Dermis blood vessel endothelial cell (primary cell): Measurements from ENCODE around the gene CNOT3. TPM values are rescaled to one million over a fixed set of nuclear protein-coding genes. Genes with fewer than 3 reads are reported as not detected.
A peak's percentile ranks its signal among the peaks of the same experiment; 100 is the strongest.
"Not testable (repeated sequence)": the region's sequence is repeated elsewhere in the genome, so short reads cannot be mapped to it uniquely, and the experiment has no call there.

Experiments used
- DNase-seq: peaks from one replicate; pipeline ENCODE4 v3.0.0; 2010
- total RNA-seq: library from RNA; depleted of rRNA; stranded (reverse); fragments of >200 nt; gene quantifications from 2 replicates; pipeline ENCODE4 v1.2.3, GENCODE V29; 2014

CNOT3 gene
- total RNA-seq, 1 donor from 2014 or later = 13.3 TPM

DNA sequence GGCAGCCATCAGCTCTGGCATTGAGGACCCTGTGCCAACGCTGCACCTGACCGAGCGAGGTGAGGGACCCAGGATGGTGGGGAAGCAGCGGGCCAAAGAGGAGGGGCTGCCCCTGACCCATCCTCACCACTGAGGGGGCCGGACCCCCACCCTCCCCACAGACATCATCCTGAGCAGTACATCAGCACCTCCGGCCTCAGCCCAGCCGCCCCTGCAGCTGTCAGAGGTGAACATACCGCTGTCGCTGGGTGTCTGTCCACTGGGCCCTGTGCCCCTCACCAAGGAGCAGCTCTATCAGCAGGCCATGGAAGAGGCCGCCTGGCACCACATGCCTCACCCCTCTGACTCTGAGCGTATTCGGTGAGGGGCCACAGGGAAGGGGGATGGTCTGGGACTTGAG, 14.7 kb downstream of the CNOT3 start:
- no peak for DNase-seq

- no peak for DNase-seq
These were observed 15.4 kb downstream of the CNOT3 start for GRCh38 chr19:54152878-54153524.

GRCh38 chr19:54153731-54154326, 16.3 kb downstream of the CNOT3 start:
- DNase-seq = no peak

GRCh38 chr19:54154603-54155345, 17.2 kb downstream of the CNOT3 start:
- peak; percentile 30 for DNase-seq

DNA sequence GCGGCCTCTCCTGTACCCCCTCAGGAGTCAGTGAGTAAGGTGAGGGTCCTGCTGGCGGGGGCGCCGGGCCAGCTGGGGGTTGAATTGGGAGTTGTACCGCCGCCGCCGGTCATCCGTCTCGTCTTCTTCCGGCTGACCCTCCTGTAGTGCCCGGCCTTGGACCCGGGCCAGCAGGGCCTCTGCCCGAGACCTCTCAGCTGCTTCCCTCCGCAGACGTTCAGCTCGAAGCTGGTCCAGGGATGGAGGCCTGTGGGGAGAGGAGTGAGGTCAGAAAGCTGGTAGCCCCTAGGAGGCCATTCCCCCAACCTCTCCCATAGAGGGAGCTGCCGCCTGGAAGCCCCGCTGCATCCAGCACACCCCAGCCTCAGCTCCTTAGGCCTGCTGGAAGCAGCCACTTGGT, 18.1 kb downstream of the CNOT3 start:
- peak; percentile 26 for DNase-seq

- DNase-seq = no peak
These were observed 18.9 kb downstream of the CNOT3 start for GRCh38 chr19:54156490-54156889.

DNA sequence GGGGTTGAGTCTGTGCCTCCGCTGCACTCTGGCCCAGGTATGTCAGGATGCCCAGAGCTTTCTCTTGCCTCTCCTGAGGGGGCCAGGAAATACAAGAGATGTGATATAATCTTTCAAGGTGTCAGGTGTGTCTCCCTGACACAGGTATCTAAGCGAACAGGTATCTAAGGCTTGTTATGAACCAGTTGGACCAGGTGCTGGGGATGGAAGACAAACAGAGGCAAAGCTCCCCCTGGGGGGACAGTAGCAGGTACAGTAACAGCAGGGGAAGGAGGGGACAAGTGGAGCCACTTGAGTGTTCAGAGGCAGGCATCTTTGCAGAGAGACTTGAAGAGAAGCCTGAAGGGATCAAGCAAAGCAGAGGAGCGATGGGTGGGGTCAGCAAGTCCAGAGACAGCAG, 19.4 kb downstream of the CNOT3 start:
- DNase-seq = no peak

DNA sequence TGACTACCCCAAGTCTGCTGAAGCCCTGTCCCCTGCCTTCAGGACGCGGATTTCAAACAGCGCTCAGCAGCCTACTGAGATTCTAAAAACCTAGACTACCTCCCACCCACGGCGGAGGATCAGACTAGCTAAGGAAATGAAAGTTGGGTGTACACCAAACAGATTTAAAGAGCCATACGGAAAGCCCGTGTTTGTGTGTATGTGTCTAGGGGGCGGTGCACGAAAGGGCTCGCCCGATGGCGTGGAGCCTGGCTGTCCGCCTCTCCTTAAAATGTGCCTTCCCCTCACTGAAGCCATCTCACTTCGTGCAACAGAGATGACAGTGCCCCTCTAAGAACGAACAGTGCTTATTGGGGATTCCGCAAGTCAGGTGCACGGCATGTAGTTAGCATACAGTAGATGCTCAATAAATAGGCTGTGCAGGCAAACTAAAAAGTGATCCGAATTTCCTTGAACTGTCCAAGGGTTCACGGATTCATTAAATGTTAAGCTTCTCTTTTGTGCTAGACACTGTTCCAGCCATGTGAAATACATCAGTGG, 21.3 kb downstream of the CNOT3 start:
- DNase-seq = no peak

DNA sequence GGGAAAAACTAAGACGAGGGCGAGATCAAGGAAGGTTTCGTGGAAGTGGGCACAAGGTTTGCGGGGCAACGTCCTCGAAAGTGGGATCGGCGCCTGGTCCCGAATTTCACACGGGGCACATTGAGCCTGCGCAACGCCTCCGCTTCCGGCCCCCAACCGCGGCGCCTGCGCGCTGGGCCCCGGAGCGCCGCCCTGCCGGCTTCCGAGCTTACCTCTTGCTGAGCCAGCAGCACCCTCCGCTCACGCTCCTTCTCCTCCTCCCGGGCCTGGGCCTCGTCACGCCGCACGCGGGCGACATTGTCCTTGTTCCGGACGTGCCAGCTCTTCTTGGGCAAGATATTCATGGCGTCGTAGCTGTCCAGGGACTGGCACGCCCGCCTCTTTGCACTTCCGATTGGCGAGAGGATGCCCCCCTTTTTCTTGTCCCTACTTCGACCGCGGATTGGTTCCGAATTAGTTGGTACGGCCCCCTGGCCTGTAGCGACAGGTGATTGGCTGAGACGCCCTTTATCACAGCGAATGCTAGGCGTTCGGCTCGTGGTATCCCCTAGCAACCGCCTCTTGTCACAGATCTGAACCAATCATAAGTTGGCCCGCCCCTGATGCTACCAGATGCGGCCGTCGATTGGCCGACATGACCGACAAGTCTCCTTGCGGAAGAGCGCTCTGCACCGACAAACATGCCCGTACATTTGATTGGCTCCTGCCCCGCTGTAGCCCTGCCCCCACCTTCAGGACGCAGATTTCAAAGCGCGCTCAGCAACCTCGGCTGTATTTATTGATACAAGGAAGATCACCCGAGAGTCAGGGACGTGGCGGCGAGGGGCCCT, 22.0 kb downstream of the CNOT3 start, which contains the start of gene LENG1:
TSS of gene LENG1 (minus strand) at position 370 of the 830 bp plus-strand sequence. CDS start at position 344, 26 bp downstream.
- DNase-seq = peak; percentile 100

DNA sequence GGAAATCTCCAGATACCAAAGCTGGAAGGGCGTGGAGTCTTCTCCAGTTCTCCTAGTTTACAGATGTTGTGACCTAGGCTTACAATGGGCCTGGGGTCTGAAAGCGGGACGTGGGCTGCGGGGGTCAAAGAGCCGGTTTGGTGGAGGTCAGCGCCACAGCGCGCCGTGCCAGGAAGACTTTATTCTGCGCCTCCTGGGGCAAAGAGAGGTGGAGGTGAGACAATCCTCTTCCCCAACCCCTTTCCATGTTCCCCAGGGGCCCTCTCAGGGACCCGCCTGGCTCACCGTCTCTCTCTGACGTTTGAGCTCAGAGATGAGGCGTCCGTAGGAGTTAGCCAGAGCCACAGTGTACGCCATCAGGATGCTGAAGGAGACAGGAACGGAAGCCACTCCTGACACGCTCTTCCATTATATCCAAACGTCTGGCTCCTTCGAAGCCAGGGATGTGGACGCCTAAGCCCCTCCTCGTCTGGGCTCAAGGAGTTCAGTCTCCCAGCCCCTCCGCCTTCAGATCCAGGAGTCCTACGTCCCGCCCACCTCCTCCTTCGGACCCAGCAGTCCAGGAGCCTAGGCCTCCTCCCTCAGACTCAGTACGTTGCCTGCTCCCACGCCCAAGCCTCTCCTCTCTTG, 22.7 kb downstream of the CNOT3 start:
- peak; percentile 43 for DNase-seq

- no peak for DNase-seq
These were observed 23.3 kb downstream of the CNOT3 start for GRCh38 chr19:54160854-54161253.

DNA sequence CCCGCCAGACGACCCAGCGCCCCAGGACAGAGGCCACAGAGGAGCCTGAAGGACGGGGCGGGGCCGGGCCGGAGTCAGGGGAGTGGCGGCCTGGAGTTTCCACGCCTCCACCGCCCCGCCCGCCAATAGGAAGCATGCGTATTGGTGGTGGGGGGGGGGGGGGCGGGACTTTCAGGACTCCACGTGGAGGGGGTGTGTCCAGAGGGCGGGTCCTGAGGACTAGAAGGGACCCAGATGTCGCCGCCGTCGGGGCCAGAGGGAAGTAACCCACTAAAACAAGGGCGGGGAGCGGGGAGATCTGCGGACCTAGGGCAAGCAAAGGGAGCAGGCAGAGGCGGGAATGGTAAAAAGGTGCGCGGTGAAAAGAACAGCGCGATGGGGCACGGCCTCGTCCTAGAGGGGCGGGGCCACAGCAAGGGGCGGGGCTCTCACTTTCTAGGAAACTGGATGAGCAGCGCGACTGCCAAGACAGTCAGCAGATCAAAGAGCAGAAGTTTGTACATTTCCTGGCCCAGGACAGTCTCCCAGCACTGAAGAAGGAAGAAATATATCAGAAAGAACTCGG, 24.8 kb downstream of the CNOT3 start:
- DNase-seq = peak; percentile 81

GRCh38 chr19:54162884-54163283, 25.3 kb downstream of the CNOT3 start:
- no peak for DNase-seq

DNA sequence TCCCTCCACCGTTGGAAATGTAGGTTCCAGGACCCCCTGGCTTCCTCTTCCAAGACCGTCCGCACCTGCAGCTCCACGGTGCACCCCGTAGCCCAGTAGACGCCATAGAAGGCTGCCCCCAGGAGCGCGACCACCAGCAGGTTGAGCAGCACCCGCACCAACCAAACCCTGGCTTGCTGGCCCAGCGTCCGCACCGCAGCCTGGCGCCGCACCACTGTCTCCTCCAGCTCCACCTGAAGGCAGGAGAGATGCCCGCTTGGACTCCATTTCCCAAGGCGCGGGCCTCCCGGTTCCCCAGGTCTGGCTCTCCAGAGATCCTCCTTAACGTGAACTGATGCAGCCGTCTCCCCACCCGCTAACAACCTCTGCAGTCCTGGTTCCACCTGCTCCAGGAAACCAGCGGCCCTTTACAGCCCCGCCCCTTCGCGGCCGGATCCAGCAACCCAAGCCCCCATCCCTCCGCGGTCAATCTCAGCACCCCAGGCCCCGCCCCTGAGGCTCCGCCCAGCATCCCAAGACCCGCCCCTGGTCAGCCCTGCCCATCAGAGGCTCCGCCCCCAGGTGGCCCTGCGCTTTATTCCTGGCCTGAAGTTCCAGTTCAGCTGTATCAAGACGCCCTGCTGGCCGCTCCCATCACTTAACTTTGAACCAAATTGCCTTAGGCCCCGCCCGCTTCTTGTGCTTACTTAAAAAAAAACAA, 27.0 kb downstream of the CNOT3 start:
- peak; percentile 81 for DNase-seq

- DNase-seq = no peak
These were observed 27.7 kb downstream of the CNOT3 start for GRCh38 chr19:54165222-54165621.

DNA sequence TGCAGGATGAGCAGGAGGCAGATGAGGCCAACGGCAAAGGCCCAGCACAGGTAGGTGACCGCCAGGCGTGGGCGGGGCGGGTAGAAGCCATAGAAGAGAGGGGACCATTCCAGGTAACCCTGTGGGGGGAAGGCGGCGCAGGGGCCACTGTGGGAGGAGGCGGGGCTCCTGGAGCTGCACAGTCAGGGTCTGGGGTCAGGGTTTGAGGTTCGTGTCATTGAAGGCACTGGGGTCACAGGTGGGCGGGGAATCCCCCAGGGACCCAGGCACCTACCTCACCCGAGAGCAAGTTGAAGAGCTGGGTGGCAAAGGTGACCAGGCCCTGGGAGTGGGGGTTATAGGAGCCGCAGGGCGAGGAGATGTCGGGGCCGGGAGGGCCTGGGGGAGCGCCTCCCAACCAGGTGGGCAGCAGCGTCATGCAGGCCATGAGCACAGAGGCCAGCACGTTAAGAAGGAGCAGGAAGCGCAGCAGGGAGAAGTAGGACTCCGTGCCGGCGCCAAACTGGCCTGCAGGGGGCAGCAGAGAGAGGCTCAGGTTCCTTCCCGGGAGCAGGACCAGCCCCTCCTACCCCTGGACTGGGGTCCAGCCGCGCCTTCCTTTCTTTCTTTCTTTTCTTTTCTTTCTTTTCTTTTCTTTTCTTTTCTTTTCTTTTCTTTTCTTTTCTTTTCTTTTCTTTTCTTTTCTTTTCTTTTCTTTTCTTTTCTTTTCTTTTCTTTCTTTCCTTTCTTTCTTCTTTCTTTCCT, 30.8 kb downstream of the CNOT3 start:
- peak; percentile 92 for DNase-seq

DNA sequence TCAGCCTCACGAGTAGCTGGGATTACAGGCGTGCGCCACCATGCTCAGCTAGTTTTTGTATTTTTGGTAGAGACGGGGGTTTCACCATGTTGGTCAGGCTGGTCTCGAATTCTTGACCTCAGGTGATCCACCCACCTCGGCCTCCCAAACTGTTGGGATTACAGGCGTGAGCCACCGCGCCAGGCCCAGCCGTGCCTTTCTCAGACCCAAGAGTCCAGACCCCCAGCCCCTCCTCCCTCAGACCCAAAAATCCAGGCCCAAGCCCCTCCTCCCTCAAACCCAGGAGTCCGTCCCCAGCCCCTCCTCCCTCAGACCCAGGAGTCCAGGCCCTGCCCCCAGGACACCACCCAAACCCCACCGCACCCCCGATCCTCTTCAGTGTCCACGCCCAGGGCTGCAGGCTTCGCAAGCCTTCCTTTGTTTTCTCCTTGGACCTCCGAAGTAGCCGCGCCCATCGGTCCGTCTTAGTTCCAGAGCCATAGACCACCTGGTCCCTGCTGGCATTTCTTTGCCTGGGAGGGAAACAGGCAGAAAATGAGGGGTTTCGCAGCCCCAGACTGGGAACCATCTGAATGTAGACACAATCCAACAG, 31.7 kb downstream of the CNOT3 start:
- no peak for DNase-seq

DNA sequence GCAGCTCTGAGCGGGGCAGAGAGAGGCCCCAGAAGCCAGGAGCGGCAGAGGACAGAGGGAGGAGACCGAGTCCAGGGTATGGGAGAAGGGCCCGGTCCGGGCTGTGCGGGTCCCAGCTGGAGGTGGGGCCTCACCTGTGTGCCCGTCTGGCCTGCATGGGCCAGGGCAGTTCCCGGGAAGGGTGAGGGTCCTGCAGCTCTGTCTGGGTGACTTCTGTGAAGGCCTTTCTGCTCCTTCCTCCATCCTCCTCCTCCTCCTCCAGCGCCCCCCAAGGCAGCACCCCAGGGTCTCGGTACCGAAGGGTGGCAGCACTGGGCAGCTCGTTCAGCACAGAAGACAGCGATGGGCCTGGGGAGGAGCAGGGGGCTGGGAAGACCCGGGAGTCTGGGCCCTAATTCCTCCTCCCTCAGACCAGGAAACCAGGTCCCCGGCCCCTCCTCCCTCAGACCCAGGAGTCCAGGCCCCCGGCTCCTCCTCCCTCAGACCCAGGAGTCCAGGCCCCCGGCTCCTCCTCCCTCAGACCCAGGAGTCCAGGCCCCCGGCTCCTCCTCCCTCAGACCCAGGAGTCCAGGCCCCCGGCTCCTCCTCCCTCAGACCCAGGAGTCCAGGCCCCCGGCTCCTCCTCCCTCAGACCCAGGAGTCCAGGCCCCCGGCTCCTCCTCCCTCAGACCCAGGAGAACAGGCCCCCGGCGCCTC, 34.3 kb downstream of the CNOT3 start:
- DNase-seq = not testable (repeated sequence)
